ENCODE measurements around the gene EPS15.

- TF ChIP-seq EP300 (IDR thresholded peaks at IDR 0.05) (no peak), POLR2A (IDR thresholded peaks at IDR 0.05) (no peak)
Measured at GRCh38 chr1:51414811-51415210, 104.3 kb downstream of the EPS15 start.

Measured in tibial nerve (tissue), 3 donors.